ENCODE data around the gene TBC1D9. TPM values are rescaled to one million over a fixed set of nuclear protein-coding genes. Genes with fewer than 3 reads are reported as not detected.

Gene TBC1D9
- total RNA-seq, 2 experiments from 2014 or later: 0.20 to 0.33 TPM

DNA sequence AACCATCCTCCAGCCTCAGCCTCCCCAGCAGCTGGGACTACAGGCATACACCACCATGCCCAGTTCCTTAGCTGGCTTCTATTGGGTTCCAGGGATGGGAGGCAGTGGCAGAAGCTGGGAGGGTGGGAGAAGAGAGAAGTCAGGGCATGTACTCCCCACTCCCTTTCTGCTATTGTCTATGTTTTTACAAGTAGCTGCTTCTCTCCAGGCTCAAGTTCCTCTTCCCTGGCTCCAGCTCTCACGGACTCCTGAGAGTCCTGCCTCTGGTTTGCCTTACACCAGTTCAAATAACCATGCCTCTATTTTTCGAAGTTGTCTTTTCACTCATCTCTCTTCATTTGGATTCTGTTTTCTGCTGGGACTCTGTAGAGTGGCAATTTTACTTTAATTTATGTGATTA, 2.9 kb downstream of the TBC1D9 start:
- Mint-ChIP-seq H3K36me3 (ENCODE audit: low read depth) (no peaks in the 10 kb centered on the region), H3K4me1 (ENCODE audit: low read depth) (no peaks in the 10 kb centered on the region), H3K4me3 (no peak overlapping the region), H3K27ac (no peak overlapping the region), H3K9me3 (no peaks in the 10 kb centered on the region), H3K27me3 (peaks cover 55% of the 10 kb centered on the region)
- peaks cover 8% of the 10 kb centered on the region for H3K4me1 ChIP-seq (ENCODE audit: insufficient read depth, low read length)
- H3K27me3 ChIP-seq (ENCODE audit: control insufficient read depth in 1 of 2, insufficient read depth in 2 of 2, low read length in 2 of 2): peaks cover 19 to 32% of the 10 kb centered on the region in 2 experiments
- no peaks in the 10 kb centered on the region for H3K36me3 ChIP-seq (ENCODE audit: insufficient read depth, low read length)
- ATAC-seq (ENCODE audit: poor library complexity): no peak
- intact Hi-C loops (cut with DNase I, micrococcal nuclease): no loop called here
- no peak overlapping the region for H3K27ac ChIP-seq (ENCODE audit: low read depth in 1 of 2, low read length in 2 of 2)
- CTCF ChIA-PET: no interaction called here
- POLR2A ChIA-PET: no interaction called here
- no peak for DNase-seq
- peaks cover 0 to 5% of the 10 kb centered on the region in 2 experiments for H3K9me3 ChIP-seq (ENCODE audit: control insufficient read depth in 1 of 2, insufficient read depth in 1 of 2, low read length in 2 of 2)
- TF ChIP-seq, protein P1, sequence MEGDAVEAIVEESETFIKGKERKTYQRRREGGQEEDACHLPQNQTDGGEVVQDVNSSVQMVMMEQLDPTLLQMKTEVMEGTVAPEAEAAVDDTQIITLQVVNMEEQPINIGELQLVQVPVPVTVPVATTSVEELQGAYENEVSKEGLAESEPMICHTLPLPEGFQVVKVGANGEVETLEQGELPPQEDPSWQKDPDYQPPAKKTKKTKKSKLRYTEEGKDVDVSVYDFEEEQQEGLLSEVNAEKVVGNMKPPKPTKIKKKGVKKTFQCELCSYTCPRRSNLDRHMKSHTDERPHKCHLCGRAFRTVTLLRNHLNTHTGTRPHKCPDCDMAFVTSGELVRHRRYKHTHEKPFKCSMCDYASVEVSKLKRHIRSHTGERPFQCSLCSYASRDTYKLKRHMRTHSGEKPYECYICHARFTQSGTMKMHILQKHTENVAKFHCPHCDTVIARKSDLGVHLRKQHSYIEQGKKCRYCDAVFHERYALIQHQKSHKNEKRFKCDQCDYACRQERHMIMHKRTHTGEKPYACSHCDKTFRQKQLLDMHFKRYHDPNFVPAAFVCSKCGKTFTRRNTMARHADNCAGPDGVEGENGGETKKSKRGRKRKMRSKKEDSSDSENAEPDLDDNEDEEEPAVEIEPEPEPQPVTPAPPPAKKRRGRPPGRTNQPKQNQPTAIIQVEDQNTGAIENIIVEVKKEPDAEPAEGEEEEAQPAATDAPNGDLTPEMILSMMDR (IDR thresholded peaks at IDR 0.05): no peak
- no peak overlapping the region for H3K4me3 ChIP-seq (ENCODE audit: low read length)

- Mint-ChIP-seq H3K36me3 (ENCODE audit: low read depth) (no peaks in the 10 kb centered on the region), H3K9me3 (peaks cover 2% of the 10 kb centered on the region), H3K4me3 (no peak overlapping the region), H3K27me3 (peaks cover 49% of the 10 kb centered on the region), H3K4me1 (ENCODE audit: low read depth) (no peaks in the 10 kb centered on the region), H3K27ac (no peak overlapping the region)
- DNase-seq: no peak
- CTCF ChIA-PET: no interaction called here
- H3K9me3 ChIP-seq (ENCODE audit: control insufficient read depth in 1 of 2, insufficient read depth in 1 of 2, low read length in 2 of 2): peaks cover 0 to 5% of the 10 kb centered on the region in 2 experiments
- H3K27me3 ChIP-seq (ENCODE audit: control insufficient read depth in 1 of 2, insufficient read depth in 2 of 2, low read length in 2 of 2): peaks cover 11 to 29% of the 10 kb centered on the region in 2 experiments
- TF ChIP-seq, protein P1 (IDR thresholded peaks at IDR 0.05): no peak
- H3K36me3 ChIP-seq (ENCODE audit: insufficient read depth, low read length): no peaks in the 10 kb centered on the region
- peaks cover 8% of the 10 kb centered on the region for H3K4me1 ChIP-seq (ENCODE audit: insufficient read depth, low read length)
- no peak for ATAC-seq (ENCODE audit: poor library complexity)
- intact Hi-C loops (cut with DNase I, micrococcal nuclease): no loop called here
- H3K27ac ChIP-seq (ENCODE audit: low read depth in 1 of 2, low read length in 2 of 2): no peak overlapping the region
- H3K4me3 ChIP-seq (ENCODE audit: low read length): no peak overlapping the region
- POLR2A ChIA-PET: no interaction called here
Measured at GRCh38 chr4:140752291-140753068, 3.7 kb downstream of the TBC1D9 start.

DNA sequence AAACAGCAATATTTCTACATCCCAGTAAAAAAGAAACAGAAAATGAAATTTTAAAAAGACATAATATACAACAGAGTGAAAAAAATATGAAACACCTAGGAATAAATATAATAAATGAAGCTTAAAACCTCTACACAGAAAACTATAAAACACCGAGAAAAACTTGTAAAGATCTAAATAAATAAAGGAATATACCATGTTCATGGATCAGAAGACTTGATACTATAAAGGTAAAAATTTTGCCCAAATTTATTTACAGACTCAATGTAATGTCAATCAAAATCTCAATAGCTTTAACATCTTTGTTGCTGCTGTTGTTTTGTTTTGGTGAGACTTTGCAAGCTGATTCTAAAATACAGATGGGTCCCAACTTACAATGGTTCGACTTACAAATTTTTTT, 5.7 kb downstream of the TBC1D9 start:
- intact Hi-C loops (cut with DNase I, micrococcal nuclease): no loop called here
- Histone ChIP-seq H3K4me1 (ENCODE audit: insufficient read depth, low read length) (no peaks in the 10 kb centered on the region), H3K36me3 (ENCODE audit: insufficient read depth, low read length) (no peaks in the 10 kb centered on the region), H3K9me3 (ENCODE audit: control insufficient read depth in 1 of 2, insufficient read depth in 1 of 2, low read length in 2 of 2) (no peaks in the 10 kb centered on the region), H3K27me3 (ENCODE audit: control insufficient read depth in 1 of 2, insufficient read depth in 2 of 2, low read length in 2 of 2) (peaks cover 2 to 12% of the 10 kb centered on the region in 2 experiments), H3K4me3 (ENCODE audit: low read length) (no peak overlapping the region), H3K27ac (ENCODE audit: low read depth in 1 of 2, low read length in 2 of 2) (no peak overlapping the region)
- Mint-ChIP-seq H3K27me3 (peaks cover 40% of the 10 kb centered on the region), H3K36me3 (ENCODE audit: low read depth) (no peaks in the 10 kb centered on the region), H3K27ac (no peak overlapping the region), H3K4me1 (ENCODE audit: low read depth) (no peaks in the 10 kb centered on the region), H3K9me3 (peaks cover 2% of the 10 kb centered on the region), H3K4me3 (no peak overlapping the region)
- TF ChIP-seq, protein P1 (IDR thresholded peaks at IDR 0.05): no peak
- CTCF ChIA-PET: no interaction called here
- DNase-seq (no peak), ATAC-seq (ENCODE audit: poor library complexity) (no peak)
- POLR2A ChIA-PET: no interaction called here

Measured in CD4-positive, alpha-beta T cell (primary cell).